Loucy (cell line): ENCODE data around the gene CBX7.

Experiments used
- EZH2phosphoT487 ChIP-seq: fragments of 200-600 bp; IDR thresholded peaks from 2 replicates; pipeline ENCODE4 v1.6.1; 2018; ENCODE audit warnings: antibody characterized with exemption, mild to moderate bottlenecking, moderate library complexity, borderline replicate concordance
- TF ChIP-seq, protein P1 (sequence below): fragments of 200-600 bp; sonication (generic); conservative IDR thresholded peaks from 2 replicates; pipeline ENCODE4 v1.5.1; 2014; ENCODE audit warnings: mild to moderate bottlenecking, antibody characterized with exemption, low read length

DNA sequence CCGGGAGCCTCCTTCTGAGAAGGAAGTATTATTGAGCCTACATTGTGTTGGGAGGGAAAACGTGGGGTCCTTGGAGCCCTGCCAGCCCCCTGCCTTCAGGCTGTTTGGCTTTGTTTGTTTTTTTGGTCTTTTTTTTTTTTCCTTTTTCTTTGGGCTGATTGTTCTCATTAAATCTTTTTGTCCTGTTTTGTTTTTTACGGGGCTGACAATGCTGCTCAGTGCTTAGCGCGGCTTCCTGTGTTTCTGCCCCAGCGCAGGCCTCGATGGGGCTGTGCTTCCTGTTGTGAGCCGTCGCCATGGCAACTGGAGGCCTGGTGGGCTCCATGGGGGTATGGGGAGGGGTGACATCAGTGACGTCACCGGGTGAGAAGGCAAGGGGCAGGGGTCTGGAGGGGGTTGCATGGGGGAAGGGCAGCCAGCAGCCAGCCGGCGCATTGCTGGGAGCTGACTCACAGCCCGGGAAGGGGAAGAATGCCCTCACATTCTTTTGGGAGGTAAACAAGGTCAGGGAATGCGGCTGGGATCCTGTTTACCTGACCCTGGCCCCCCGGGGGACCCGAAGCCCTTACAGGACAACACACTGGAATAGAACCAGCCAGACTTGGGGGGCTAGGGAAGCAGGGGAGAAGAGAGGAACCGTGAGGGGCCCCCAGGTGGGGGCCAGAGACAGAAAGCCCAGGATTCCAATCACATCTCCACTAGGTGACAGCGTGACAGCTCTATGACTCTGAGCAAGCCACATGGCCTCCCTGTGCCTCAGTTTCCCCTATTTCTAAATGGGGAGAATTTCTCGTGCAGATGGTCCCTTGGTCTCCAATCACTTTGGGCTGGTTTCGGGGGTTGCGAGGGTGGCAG, 22.2 kb upstream of the CBX7 start:
- TF ChIP-seq, protein P1, sequence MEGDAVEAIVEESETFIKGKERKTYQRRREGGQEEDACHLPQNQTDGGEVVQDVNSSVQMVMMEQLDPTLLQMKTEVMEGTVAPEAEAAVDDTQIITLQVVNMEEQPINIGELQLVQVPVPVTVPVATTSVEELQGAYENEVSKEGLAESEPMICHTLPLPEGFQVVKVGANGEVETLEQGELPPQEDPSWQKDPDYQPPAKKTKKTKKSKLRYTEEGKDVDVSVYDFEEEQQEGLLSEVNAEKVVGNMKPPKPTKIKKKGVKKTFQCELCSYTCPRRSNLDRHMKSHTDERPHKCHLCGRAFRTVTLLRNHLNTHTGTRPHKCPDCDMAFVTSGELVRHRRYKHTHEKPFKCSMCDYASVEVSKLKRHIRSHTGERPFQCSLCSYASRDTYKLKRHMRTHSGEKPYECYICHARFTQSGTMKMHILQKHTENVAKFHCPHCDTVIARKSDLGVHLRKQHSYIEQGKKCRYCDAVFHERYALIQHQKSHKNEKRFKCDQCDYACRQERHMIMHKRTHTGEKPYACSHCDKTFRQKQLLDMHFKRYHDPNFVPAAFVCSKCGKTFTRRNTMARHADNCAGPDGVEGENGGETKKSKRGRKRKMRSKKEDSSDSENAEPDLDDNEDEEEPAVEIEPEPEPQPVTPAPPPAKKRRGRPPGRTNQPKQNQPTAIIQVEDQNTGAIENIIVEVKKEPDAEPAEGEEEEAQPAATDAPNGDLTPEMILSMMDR = no peak
- TF ChIP-seq EZH2phosphoT487 = no peak
